Measurements from ENCODE around the gene CCDC18. TPM values are rescaled to one million over a fixed set of nuclear protein-coding genes. Genes with fewer than 3 reads are reported as not detected.

CCDC18 gene
- total RNA-seq, 1 donor from 2014 or later, result 15.9 TPM

DNA sequence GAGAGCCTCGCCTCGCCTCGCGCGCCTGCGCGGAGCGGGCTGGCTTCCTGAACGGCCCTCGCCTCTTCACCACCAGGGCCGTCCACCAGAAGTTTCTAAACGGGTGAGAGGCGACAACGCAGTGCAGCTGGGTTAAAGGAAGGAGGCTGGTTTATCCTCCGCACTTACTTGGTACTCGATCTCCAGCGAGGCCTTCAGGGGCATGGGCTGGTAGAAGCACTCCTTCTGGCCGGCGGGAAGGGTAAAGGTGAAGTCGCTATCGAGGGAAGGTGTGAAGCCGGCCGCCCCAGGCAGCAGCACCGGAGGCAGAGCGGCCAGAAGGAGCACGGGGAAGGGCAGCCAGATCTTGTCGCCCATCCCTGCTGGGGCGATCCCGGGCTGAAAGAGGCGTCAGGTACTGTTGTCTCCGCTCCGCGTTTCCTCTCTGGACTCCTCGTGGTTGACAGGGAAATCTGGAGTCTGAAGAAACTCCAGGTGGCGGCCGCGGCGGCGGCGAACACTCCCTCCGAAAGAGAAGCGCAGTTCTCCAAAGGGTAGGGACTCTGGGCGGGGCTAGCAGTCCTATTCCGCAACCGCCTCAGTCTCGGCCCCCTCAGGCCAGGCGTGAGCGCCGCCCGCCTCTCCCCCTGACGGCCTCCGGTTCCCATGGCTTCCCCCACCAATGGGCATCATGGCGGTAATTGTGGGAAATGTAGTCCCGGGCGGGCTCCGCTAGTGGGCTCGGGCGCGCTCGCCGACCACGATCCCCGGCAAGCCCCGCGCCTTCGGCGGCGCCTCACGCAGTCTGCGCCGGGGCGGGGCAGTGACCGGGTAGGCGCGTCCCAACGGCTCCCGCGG, 420 bp upstream of the CCDC18 start, which contains the start of gene TMED5:
Gene TMED5 (minus strand): TSS at position 528 of the 837 bp plus-strand sequence. CDS start 171 bp downstream, at position 357.
- Mint-ChIP-seq H3K27ac (peak within 1 kb of the TSS; percentile 96), H3K36me3 (ENCODE audit: low read depth) (peaks cover 38% of the 10 kb centered on the region), H3K4me3 (peak within 1 kb of the TSS; percentile 94), H3K9me3 (no peaks in the 10 kb centered on the region), H3K4me1 (peaks cover 51% of the 10 kb centered on the region), H3K27me3 (no peaks in the 10 kb centered on the region)
- ChIA-PET CTCF (no interaction called here), POLR2A (interaction anchor here (1.1 to 2.9 kb wide), 3 partner anchors 30 to 699 kb away, joined by 3 to 17 read pairs (median 4); partner anchors contain the start of genes DNTTIP2 and MTF2)
- ATAC-seq (ENCODE audit: low read depth) (peak; percentile 84), DNase-seq (peak; percentile 93)
- intact Hi-C loops (cut with micrococcal nuclease), result loop anchor here (1.0 to 10.0 kb wide), 14 partner anchors 15 to 885 kb away; partner anchors contain the start of genes DIPK1A, EVI5, GCLM and GLMN
- TF ChIP-seq, protein P1, sequence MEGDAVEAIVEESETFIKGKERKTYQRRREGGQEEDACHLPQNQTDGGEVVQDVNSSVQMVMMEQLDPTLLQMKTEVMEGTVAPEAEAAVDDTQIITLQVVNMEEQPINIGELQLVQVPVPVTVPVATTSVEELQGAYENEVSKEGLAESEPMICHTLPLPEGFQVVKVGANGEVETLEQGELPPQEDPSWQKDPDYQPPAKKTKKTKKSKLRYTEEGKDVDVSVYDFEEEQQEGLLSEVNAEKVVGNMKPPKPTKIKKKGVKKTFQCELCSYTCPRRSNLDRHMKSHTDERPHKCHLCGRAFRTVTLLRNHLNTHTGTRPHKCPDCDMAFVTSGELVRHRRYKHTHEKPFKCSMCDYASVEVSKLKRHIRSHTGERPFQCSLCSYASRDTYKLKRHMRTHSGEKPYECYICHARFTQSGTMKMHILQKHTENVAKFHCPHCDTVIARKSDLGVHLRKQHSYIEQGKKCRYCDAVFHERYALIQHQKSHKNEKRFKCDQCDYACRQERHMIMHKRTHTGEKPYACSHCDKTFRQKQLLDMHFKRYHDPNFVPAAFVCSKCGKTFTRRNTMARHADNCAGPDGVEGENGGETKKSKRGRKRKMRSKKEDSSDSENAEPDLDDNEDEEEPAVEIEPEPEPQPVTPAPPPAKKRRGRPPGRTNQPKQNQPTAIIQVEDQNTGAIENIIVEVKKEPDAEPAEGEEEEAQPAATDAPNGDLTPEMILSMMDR (IDR thresholded peaks at IDR 0.05), result no peak

DNA sequence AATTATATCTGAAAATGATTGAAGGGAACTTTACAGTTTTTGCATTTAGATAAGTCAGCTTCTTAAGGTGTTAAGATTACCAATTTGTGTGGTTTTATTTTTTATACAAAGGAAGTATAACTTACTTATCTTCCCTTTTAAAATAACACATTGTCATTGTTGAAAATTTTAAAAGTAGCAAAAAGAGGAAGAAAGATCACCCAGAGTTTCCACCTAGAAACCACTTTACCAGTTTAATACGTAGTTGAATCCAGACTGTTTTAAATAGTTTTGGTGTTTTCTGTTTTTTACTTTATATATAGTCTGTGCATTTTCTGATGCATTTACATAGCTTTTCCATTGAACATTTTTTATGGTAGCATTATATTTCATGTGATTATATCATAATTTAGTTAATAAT, 6.1 kb downstream of the CCDC18 start:
- H3K36me3 Mint-ChIP-seq (ENCODE audit: low read depth), result peaks cover 5% of the 10 kb centered on the region
- no peak for DNase-seq
- peak; percentile 42 for ATAC-seq (ENCODE audit: low read depth)
- POLR2A ChIA-PET, result interaction anchor here (0.6 to 1.0 kb wide), 2 partner anchors 33 to 108 kb away, joined by 3 read pairs; partner anchors contain the start of gene MTF2
- no peaks in the 10 kb centered on the region for H3K27me3 Mint-ChIP-seq
- no peaks in the 10 kb centered on the region for H3K9me3 Mint-ChIP-seq
- H3K27ac Mint-ChIP-seq, result no peak overlapping the region
- peaks cover 48% of the 10 kb centered on the region for H3K4me1 Mint-ChIP-seq
- TF ChIP-seq, protein P1 (IDR thresholded peaks at IDR 0.05), result no peak
- peak overlapping the region; percentile 2 for H3K4me3 Mint-ChIP-seq
- CTCF ChIA-PET, result interaction anchor here (0.6 kb wide), 1 partner anchor 312 kb away, joined by 3 read pairs; no protein-coding TSS in a partner anchor
- intact Hi-C loops (cut with micrococcal nuclease), result loop anchor here (2.0 to 10.0 kb wide), 4 partner anchors 212 to 892 kb away; partner anchors contain the start of genes GLMN and RPAP2

DNA sequence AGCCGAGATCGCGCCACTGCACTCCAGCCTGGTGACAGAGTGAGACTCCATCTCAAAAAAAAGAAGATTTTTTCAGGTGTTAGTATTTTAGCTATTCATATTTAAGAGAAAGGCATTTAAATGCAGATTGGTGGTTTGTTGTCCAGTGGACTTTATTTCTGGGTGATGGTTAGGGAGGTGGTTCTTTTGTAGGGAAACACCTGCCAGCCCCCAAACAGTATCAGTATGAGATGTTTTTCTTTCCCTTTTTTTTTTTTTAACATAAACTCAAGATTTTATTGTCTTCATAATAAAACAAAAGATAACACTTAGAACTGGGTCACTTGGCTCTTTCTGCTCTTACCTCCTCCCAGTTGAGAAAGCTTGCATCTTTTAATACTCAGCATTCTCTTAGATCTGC, 9.9 kb downstream of the CCDC18 start:
- no peak for DNase-seq
- TF ChIP-seq, protein P1 (IDR thresholded peaks at IDR 0.05), result no peak
- POLR2A ChIA-PET, result interaction anchor here (0.7 to 1.2 kb wide), 2 partner anchors 9 to 22 kb away, joined by 4 to 5 read pairs; no protein-coding TSS in a partner anchor
- Mint-ChIP-seq H3K4me3 (no peak overlapping the region), H3K4me1 (peaks cover 39% of the 10 kb centered on the region), H3K9me3 (no peaks in the 10 kb centered on the region), H3K27ac (no peak overlapping the region), H3K27me3 (no peaks in the 10 kb centered on the region), H3K36me3 (ENCODE audit: low read depth) (peaks cover 11% of the 10 kb centered on the region)
- CTCF ChIA-PET, result no interaction called here
- intact Hi-C loops (cut with micrococcal nuclease), result no loop called here
- ATAC-seq (ENCODE audit: low read depth), result no peak

DNA sequence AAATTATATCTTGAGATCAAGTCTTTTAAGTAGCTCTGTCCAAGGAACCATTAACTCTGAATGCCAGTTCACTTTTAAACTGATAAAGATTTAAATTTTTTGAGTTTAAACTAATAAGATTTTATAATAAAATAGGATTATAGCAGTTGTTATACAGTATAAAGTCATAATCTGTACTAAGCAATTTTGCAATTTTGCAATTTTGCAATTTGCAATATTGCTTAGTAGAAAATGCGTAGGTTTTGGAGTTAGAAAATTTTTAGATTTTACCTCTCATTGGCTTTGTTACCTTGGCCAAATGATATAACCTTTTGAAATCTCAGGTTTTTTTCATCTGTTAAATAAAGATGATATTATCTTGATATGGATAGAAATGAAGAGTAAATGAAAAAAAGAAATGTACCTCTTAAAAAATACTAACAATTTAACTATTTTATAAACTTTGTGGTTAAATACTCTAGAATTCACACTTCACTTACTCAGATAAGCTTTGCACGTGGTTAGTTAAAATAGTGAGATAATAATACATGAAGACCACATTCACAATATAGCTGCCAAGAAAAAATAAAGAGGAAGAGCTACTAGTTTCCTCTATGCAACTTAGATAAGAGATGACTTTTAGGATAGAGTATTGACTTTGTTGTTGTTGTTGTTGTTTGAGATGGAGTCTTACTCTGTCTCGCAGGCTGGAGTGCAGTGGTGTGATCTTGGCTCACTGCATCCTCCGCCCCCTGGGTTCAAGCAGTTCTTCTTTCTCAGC, 13.9 kb downstream of the CCDC18 start:
- POLR2A ChIA-PET, result interaction anchor here (1.0 kb wide), 1 partner anchor 151 kb away, joined by 3 read pairs; the partner anchor contains the start of gene DR1
- ATAC-seq (ENCODE audit: low read depth) (no peak), DNase-seq (no peak)

More for the DNA sequence above, 13.9 kb downstream of the CCDC18 start:
- peaks cover 30% of the 10 kb centered on the region for H3K36me3 Mint-ChIP-seq (ENCODE audit: low read depth)
- TF ChIP-seq, protein P1 (IDR thresholded peaks at IDR 0.05), result no peak
- H3K9me3 Mint-ChIP-seq, result peaks cover 3% of the 10 kb centered on the region
- intact Hi-C loops (cut with micrococcal nuclease), result no loop called here
- H3K27me3 Mint-ChIP-seq, result no peaks in the 10 kb centered on the region
- CTCF ChIA-PET, result no interaction called here
- peaks cover 8% of the 10 kb centered on the region for H3K4me1 Mint-ChIP-seq
- no peak overlapping the region for H3K27ac Mint-ChIP-seq
- no peak overlapping the region for H3K4me3 Mint-ChIP-seq
